Measurements from ENCODE around the gene SLIT3. TPM values are rescaled to one million over a fixed set of nuclear protein-coding genes. Genes with fewer than 3 reads are reported as not detected.

SLIT3 gene
- total RNA-seq, 4 donors from 2014 or later: 0.72 to 37.4 (median 5.3) TPM

GRCh38 chr5:169301386-169301934 is 521 bp upstream of the SLIT3 start:
- Histone ChIP-seq H3K27ac (peak overlapping the region in 3 of 4 donors; percentile 60 to 89 (median 85)), H3K36me3 (no peaks in the 10 kb centered on the region), H3K4me3 (peak overlapping the region; percentile 31 to 79 (median 50)), H3K27me3 (peaks cover 0 to 90% (median 3%) of the 10 kb centered on the region in 4 donors), H3K4me1 (peaks cover 0 to 58% (median 21%) of the 10 kb centered on the region in 3 donors), H3K9me3 (no peaks in the 10 kb centered on the region)
- intact Hi-C loops (cut with DNase I): loop anchor here (5.0 kb wide), 1 partner anchor 314 kb away; no protein-coding TSS in a partner anchor
- WGBS, 2 donors: 13 to 20% methylated on average over 11 to 17 of the region's 18 CpGs
- no peak for TF ChIP-seq CTCF (IDR thresholded peaks at IDR 0.05)
- no peak for TF ChIP-seq POLR2A (IDR thresholded peaks at IDR 0.05)
- no peak for DNase-seq

- peak overlapping the region; percentile 60 to 89 (median 74) for H3K27ac ChIP-seq
- no peak for DNase-seq
- H3K9me3 ChIP-seq: no peaks in the 10 kb centered on the region
- WGBS, 2 donors: 6 to 19% methylated on average over 26 to 27 of the region's 35 CpGs
- H3K4me3 ChIP-seq: peak overlapping the region; percentile 31 to 79 (median 50)
- peaks cover 0 to 69% (median 21%) of the 10 kb centered on the region in 3 donors for H3K4me1 ChIP-seq
- H3K27me3 ChIP-seq: peaks cover 0 to 78% (median 3%) of the 10 kb centered on the region in 4 donors
- intact Hi-C loops (cut with DNase I): loop anchor here (5.0 kb wide), 1 partner anchor 313 kb away; no protein-coding TSS in a partner anchor
- no peaks in the 10 kb centered on the region for H3K36me3 ChIP-seq
- TF ChIP-seq POLR2A (IDR thresholded peaks at IDR 0.05) (no peak), CTCF (IDR thresholded peaks at IDR 0.05) (no peak)
These were observed 1.1 kb downstream of the SLIT3 start for GRCh38 chr5:169299663-169300467.

- H3K27me3 ChIP-seq: peaks cover 0 to 72% (median 3%) of the 10 kb centered on the region in 4 donors
These were observed 1.7 kb downstream of the SLIT3 start for GRCh38 chr5:169299191-169299662.

GRCh38 chr5:169298193-169298592 is 2.7 kb downstream of the SLIT3 start:
- Histone ChIP-seq H3K4me1 (peaks cover 0 to 69% (median 21%) of the 10 kb centered on the region in 3 donors), H3K27me3 (peaks cover 0 to 61% (median 3%) of the 10 kb centered on the region in 4 donors), H3K9me3 (no peaks in the 10 kb centered on the region), H3K27ac (peak overlapping the region in 2 of 4 donors; percentile 85 to 89), H3K4me3 (peak overlapping the region in 1 of 4 donors; percentile 79), H3K36me3 (no peaks in the 10 kb centered on the region)
- TF ChIP-seq POLR2A (IDR thresholded peaks at IDR 0.05): no peak
- TF ChIP-seq CTCF (IDR thresholded peaks at IDR 0.05): no peak
- intact Hi-C loops (cut with DNase I): no loop called here
- WGBS, 2 donors: 81 to 90% methylated on average over 2 to 5 of the region's 6 CpGs
- DNase-seq: no peak

More at GRCh38 chr5:169299191-169299662, 1.7 kb downstream of the SLIT3 start:
- TF ChIP-seq POLR2A (IDR thresholded peaks at IDR 0.05) (no peak), CTCF (IDR thresholded peaks at IDR 0.05) (no peak)
- Histone ChIP-seq H3K27ac (peak overlapping the region; percentile 60 to 89 (median 74)), H3K4me1 (peaks cover 0 to 69% (median 21%) of the 10 kb centered on the region in 3 donors), H3K4me3 (peak overlapping the region in 3 of 4 donors; percentile 41 to 79 (median 59)), H3K9me3 (no peaks in the 10 kb centered on the region), H3K36me3 (no peaks in the 10 kb centered on the region)
- intact Hi-C loops (cut with DNase I): no loop called here
- DNase-seq: no peak
- 24 to 28% methylated on average over 7 of the region's 7 CpGs for WGBS, 2 donors
